GM12865 (cell line): ENCODE results near the gene RAB27B.
"Not testable (repeated sequence)": the region's sequence is repeated elsewhere in the genome, so short reads cannot be mapped to it uniquely, and the experiment has no call there.

Experiments used
- DNase-seq: peaks from one replicate; pipeline ENCODE4 v3.0.0; 2010; ENCODE audit warnings: low read depth
- H3K4me3 ChIP-seq: 2 replicates; pipeline ENCODE4 v1.5.1; 2011; ENCODE audit warnings: mild to moderate bottlenecking, low read depth, low read length, control low read depth
- CTCF ChIP-seq: IDR thresholded peaks from 2 replicates; pipeline ENCODE4 v1.5.1; 2011; ENCODE audit warnings: low read length, control low read depth, low read depth, inconsistent platforms; ENCODE audit not compliant: insufficient read depth; ENCODE audit errors: missing control alignments

RAB27B gene

GRCh38 chr18:54849683-54850082 lies 21.4 kb downstream of the RAB27B start:
- TF ChIP-seq CTCF = no peak
- H3K4me3 ChIP-seq = no peak overlapping the region
- no peak for DNase-seq

- no peak for DNase-seq
- no peak for TF ChIP-seq CTCF
- H3K4me3 ChIP-seq = no peak overlapping the region
These were observed 22.3 kb downstream of the RAB27B start for GRCh38 chr18:54850598-54850997.

GRCh38 chr18:54852780-54853675 lies 24.8 kb downstream of the RAB27B start:
- DNase-seq = no peak
- TF ChIP-seq CTCF = no peak
- H3K4me3 ChIP-seq = no peak overlapping the region

GRCh38 chr18:54855050-54855449 lies 26.8 kb downstream of the RAB27B start:
- DNase-seq, H3K4me3 ChIP-seq: not testable (repeated sequence)

- no peak overlapping the region for H3K4me3 ChIP-seq
- DNase-seq = no peak
- TF ChIP-seq CTCF = no peak
These were observed 27.9 kb downstream of the RAB27B start for GRCh38 chr18:54856105-54856646.

GRCh38 chr18:54857499-54857898 lies 29.2 kb downstream of the RAB27B start:
- no peak for TF ChIP-seq CTCF
- no peak overlapping the region for H3K4me3 ChIP-seq
- DNase-seq = no peak

- DNase-seq = no peak
- no peak overlapping the region for H3K4me3 ChIP-seq
- TF ChIP-seq CTCF = no peak
These were observed 31.6 kb downstream of the RAB27B start for GRCh38 chr18:54859667-54860421.
